Tibial nerve (tissue), 4 donors: ENCODE results near the gene KLK5.
"Not testable (repeated sequence)": the region's sequence is repeated elsewhere in the genome, so short reads cannot be mapped to it uniquely, and the experiment has no call there.

ENCODE experiments used
- EP300 ChIP-seq, 2 donors: sonication (generic); formaldehyde crosslinking; IDR thresholded peaks; one replicate each; pipeline ENCODE4 v1.6.1; 2017; ENCODE audit warnings: antibody characterized with exemption in 2 of 2, mild to moderate bottlenecking in 1 of 2
- TF ChIP-seq, protein P1 (sequence below), 5 experiments: fragments of 200-600 bp in 3 of 5; fragments of 450-650 bp in 2 of 5; sonication (generic) in 3 of 5; IDR thresholded peaks; one replicate each; pipeline ENCODE4 v1.5.1; 2016 to 2019; ENCODE audit warnings: antibody characterized with exemption in 5 of 5, mild to moderate bottlenecking in 3 of 5, moderate library complexity in 2 of 5

DNA sequence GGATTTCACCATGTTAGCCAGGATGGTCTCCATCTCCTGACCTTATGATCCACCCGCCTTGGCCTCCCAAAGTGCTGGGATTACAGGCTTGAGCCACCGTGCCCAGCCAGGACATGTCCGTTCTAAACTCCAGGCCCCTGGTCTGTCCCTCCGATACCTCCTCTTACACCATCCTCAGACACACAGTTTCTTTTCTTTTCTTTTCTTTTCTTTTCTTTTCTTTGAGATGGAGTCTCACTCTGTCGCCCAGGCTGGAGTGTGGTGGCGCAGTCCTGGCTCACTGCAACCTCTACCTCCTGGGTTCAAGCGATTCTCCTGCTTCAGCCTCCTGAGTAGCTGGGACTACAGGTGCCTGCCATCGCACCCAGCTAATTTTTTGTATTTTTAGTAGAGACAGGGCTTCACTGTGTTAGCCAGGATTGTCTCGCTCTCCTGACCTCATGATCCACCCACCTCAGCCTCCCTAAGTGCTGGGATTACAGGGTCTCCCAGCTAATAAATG, 56.7 kb downstream of the KLK5 start:
- TF ChIP-seq, protein P1, sequence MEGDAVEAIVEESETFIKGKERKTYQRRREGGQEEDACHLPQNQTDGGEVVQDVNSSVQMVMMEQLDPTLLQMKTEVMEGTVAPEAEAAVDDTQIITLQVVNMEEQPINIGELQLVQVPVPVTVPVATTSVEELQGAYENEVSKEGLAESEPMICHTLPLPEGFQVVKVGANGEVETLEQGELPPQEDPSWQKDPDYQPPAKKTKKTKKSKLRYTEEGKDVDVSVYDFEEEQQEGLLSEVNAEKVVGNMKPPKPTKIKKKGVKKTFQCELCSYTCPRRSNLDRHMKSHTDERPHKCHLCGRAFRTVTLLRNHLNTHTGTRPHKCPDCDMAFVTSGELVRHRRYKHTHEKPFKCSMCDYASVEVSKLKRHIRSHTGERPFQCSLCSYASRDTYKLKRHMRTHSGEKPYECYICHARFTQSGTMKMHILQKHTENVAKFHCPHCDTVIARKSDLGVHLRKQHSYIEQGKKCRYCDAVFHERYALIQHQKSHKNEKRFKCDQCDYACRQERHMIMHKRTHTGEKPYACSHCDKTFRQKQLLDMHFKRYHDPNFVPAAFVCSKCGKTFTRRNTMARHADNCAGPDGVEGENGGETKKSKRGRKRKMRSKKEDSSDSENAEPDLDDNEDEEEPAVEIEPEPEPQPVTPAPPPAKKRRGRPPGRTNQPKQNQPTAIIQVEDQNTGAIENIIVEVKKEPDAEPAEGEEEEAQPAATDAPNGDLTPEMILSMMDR (IDR thresholded peaks at IDR 0.05), result not testable (repeated sequence)
- TF ChIP-seq EP300 (IDR thresholded peaks at IDR 0.05), result not testable (repeated sequence)
